ENCODE results near the gene GATB.
A peak's percentile ranks its signal among the peaks of the same experiment; 100 is the strongest.

Gene GATB

GRCh38 chr4:151729731-151730559 is 30.9 kb downstream of the GATB start:
- DNase-seq: no peak

- DNase-seq: no peak
Measured at GRCh38 chr4:151728679-151729078, 32.1 kb downstream of the GATB start.

- no peak for DNase-seq
Measured at GRCh38 chr4:151728006-151728405, 32.8 kb downstream of the GATB start.

- no peak for DNase-seq
Measured at GRCh38 chr4:151727365-151727764, 33.4 kb downstream of the GATB start.

- DNase-seq: no peak
Measured at GRCh38 chr4:151725087-151725486, 35.7 kb downstream of the GATB start.

- no peak for DNase-seq
Measured at GRCh38 chr4:151721916-151722315, 38.9 kb downstream of the GATB start.

- DNase-seq: no peak
Measured at GRCh38 chr4:151721466-151721865, 39.3 kb downstream of the GATB start.

GRCh38 chr4:151719956-151720334 is 40.9 kb downstream of the GATB start:
- no peak for DNase-seq

GRCh38 chr4:151718984-151719955 is 41.5 kb downstream of the GATB start:
- no peak for DNase-seq

- no peak for DNase-seq
Measured at GRCh38 chr4:151717909-151718628, 42.7 kb downstream of the GATB start.

- no peak for DNase-seq
Measured at GRCh38 chr4:151717314-151717713, 43.5 kb downstream of the GATB start.

GRCh38 chr4:151716324-151716723 is 44.5 kb downstream of the GATB start:
- no peak for DNase-seq

- DNase-seq: no peak
Measured at GRCh38 chr4:151715881-151716280, 44.9 kb downstream of the GATB start.

- DNase-seq: no peak
Measured at GRCh38 chr4:151712777-151713176, 48.0 kb downstream of the GATB start.

- DNase-seq: no peak
Measured at GRCh38 chr4:151711646-151712045, 49.2 kb downstream of the GATB start.

GRCh38 chr4:151709587-151709986 is 51.2 kb downstream of the GATB start:
- DNase-seq: no peak

GRCh38 chr4:151709071-151709470 is 51.7 kb downstream of the GATB start:
- DNase-seq: no peak

GRCh38 chr4:151708100-151708499 is 52.7 kb downstream of the GATB start:
- DNase-seq: no peak

GRCh38 chr4:151703401-151703800 is 57.4 kb downstream of the GATB start:
- DNase-seq: no peak

GRCh38 chr4:151702256-151702655 is 58.6 kb downstream of the GATB start:
- no peak for DNase-seq

GRCh38 chr4:151700566-151701316 is 60.1 kb downstream of the GATB start:
- peak in 1 of 2 donors; percentile 6 for DNase-seq

GRCh38 chr4:151698213-151698612 is 62.6 kb downstream of the GATB start:
- no peak for DNase-seq

All from stimulated activated CD4-positive, alpha-beta T cell treated with anti-CD3 and anti-CD28 coated beads, Interleukin-2, amount 100 ng/mL, for 24 hours (primary cell).